ENCODE data around the gene INTS3.

INTS3 gene

GRCh38 chr1:153796786-153797659 lies 69.2 kb downstream of the INTS3 start:
- peak; percentile 67 for DNase-seq

GRCh38 chr1:153798468-153798780 lies 70.6 kb downstream of the INTS3 start:
- DNase-seq, result no peak

- DNase-seq, result no peak
These were observed 71.2 kb downstream of the INTS3 start for GRCh38 chr1:153799016-153799415.

DNA sequence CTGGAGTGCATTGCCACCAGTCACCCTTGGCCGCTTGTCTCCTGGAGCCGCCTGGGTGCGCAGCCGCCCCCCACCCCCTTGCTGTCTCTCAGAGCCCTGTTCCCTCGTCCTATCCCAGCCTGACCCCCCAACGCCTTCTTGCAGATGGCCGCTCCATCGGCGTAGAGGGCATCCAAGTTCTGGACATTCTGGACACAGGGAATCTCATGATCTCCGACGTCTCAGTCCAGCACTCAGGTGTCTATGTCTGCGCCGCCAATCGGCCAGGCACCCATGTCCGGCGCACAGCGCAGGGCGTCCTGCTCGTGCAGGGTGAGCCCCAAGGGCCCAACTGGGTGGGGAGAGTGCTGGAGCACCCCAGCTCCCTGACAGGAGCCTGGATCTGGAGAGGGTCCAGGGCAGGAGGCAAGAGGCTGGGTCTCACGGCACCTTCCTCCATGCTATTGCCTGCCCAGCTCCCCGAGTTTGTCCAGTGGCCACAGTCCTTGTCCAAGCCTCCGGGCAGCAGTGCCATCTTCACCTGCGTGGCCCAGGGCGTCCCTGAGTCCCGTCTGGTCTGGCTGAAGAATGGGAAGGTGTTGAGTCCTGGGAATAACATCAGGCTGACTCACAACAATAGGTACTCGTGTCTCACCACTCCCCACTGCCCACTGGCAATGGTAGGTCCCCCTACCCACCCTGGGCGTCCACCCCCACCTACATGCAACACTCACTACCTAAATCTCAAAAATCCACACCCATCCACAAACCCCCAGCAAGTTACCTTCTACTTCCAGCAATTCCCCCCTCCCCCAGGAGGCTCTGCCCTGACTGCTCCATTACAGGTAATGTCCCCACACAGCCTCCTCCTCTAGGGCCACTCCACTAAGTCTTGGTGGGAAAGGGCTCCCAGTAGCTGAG lies 72.0 kb downstream of the INTS3 start:
- DNase-seq, result no peak

- no peak for DNase-seq
These were observed 72.7 kb downstream of the INTS3 start for GRCh38 chr1:153800516-153800915.

GRCh38 chr1:153801028-153801625 lies 73.3 kb downstream of the INTS3 start:
- no peak for DNase-seq

- DNase-seq, result no peak
These were observed 74.2 kb downstream of the INTS3 start for GRCh38 chr1:153801786-153802697.

GRCh38 chr1:153803470-153804056 lies 75.7 kb downstream of the INTS3 start:
- no peak for DNase-seq

- DNase-seq, result no peak
These were observed 76.3 kb downstream of the INTS3 start for GRCh38 chr1:153804112-153804511.

DNA sequence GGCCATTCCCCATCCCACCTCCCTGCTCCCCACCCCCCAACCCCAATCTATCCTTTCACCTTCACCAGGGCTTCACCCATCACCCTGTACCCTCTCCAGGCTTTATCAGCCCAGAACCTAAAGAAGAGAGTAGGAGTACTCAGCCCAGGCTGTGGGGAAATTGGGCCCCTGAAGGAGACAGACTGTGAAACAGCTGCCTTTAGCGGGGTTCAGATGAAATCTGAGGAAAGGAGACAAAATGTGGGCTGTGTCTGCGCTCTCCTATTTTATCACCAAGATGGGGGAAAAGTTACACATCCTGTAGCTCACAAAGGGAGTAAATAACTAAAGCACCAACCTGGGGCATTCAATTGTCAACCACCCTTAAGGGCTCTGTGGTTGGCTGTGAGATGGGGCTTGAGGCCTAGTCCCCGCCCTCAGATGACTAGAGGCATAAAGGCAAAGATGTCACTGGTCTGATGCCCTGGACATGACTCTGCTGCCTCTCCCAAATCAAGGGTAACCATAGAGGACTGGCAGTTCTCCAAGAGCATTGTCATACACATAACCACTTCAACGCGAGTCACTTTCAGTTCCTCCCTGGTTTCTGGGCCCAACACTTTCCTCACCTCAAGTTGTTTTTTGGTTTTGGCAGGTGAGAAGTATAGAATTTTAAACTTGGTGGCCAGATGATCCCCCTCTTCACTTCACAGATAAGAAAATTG lies 77.3 kb downstream of the INTS3 start:
- DNase-seq, result no peak

DNA sequence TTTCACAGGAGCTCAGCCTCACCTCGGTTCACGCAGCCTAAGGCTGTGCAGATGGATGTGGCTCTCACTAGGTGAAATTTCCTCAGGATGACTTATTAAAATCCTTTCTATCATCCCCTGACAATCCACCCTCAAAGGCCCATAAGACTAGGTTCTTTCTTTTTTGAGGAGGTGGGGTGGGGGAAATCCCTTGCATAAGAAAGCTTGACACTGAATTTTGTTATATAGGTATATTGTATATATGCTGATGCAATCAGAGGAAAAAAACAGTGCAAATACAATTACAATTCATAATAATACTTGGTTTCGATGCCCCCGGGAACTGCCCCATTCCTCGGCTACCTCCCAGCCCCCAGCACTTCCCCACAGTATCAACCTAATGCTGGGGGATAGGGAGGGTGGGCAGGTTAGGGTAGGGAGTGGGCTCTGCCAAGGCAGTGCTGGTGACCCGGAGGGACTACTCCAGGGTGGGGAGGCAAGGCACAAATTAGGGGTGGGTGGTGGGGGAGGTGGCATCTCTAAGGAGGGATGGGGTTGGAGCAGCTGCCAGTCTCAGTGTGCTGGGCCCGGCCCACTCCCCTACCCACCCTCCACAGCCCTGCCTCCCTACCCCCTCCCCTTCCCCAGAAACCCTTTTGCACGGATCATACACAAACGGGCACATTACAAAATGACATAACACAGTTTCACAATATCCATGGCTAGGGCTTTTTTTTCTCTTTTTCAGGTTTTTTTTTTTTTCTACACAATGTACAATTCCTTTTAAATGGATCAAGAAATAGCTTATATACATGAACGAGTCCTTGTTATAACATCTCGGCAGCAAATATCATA lies 78.3 kb downstream of the INTS3 start:
- no peak for DNase-seq

DNA sequence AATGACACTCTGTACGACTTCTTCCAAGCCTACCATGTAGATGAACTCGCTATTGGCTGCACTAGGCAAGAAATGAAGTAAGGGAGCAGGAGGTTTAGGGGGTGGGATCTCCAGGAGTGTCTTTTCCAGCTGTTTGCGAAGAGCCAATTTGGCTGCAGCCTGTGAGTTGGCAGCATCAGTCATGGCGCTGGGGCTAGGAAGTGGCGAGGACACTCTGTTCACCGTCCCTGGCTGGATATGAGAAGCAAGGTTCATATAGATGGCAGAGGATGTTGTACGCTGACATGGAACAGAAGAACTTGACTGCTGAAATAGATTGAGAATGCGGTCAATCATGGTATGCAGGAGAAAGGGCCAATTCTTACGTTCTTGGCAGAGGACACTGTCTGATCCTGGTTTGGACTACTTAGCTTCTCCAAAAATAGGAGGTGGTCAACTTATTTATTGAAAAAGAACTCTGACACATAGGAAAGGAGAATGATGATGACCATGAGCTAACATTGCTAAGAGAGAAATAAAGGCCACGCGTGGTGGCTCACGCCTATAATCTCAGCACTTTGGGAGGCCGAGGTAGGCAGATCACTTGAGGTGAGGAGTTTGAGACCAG lies 88.5 kb downstream of the INTS3 start:
- no peak for DNase-seq

GRCh38 chr1:153818876-153819275 lies 91.0 kb downstream of the INTS3 start:
- DNase-seq, result no peak

Data from NCI-H2171 treated with DMSO at 0.1 percent for 48 hours (cell line).